SK-N-SH (cell line): Measurements from ENCODE around the gene ZRANB3. TPM values are rescaled to one million over a fixed set of nuclear protein-coding genes. Genes with fewer than 3 reads are reported as not detected.

Experiments used
- CTCF ChIA-PET: fragments of 300-600, 350-600 bp; formaldehyde crosslinking; extraction: SDS; loops from one replicate; lab custom pipeline; 2021; lab: Yijun Ruan, JAX
- POLR2A ChIA-PET: fragments of 350-600 bp; sonication (Branson Sonifier 250); formaldehyde crosslinking; extraction: SDS; loops from one replicate; lab custom pipeline; 2020; ENCODE audit warnings: antibody characterized with exemption, inconsistent platforms; lab: Yijun Ruan, JAX
- DNase-seq: peaks from one replicate; pipeline ENCODE4 v3.0.0; 2012
- H2AFZ ChIP-seq: fragments of 200-600 bp; sonication (generic); 2 replicates; pipeline ENCODE4 v1.8.1; 2016; ENCODE audit warnings: antibody characterized with exemption, mild to moderate bottlenecking, low read depth
- H3F3A ChIP-seq: fragments of 200-600 bp; sonication (generic); replicated peaks from 2 replicates; pipeline ENCODE3; 2016; ENCODE audit warnings: antibody characterized with exemption, mild to moderate bottlenecking; ENCODE audit not compliant: insufficient read depth
- H3K27ac ChIP-seq, 2 experiments: fragments of 200-500 bp in 1 of 2; fragments of 200-600 bp in 1 of 2; sonication (Bioruptor generic) in 1 of 2; sonication (generic), shearing (Covaris generic) in 1 of 2; 2 replicates each; pipeline versions ENCODE4 v1.5.1 to v1.6.1; 2014 to 2016; ENCODE audit warnings: low read depth in 2 of 2, inconsistent platforms in 1 of 2, low read length in 1 of 2, mild to moderate bottlenecking in 1 of 2, mixed read lengths in 1 of 2
- H3K27me3 ChIP-seq: fragments of 200-600 bp; sonication (generic), shearing (Covaris generic); 2 replicates; pipeline ENCODE4 v1.6.1; 2016; ENCODE audit warnings: mixed run types; ENCODE audit not compliant: insufficient read depth
- H3K36me3 ChIP-seq, 2 experiments: fragments of 200-500 bp in 1 of 2; fragments of 200-600 bp in 1 of 2; sonication (Bioruptor generic) in 1 of 2; sonication (generic) in 1 of 2; replicated peaks in 1 of 2; 2 replicates each; pipeline versions ENCODE3 to v1.5.1; 2014 to 2016; ENCODE audit warnings: low read length in 1 of 2, mild to moderate bottlenecking in 1 of 2; ENCODE audit not compliant: insufficient read depth in 2 of 2, control insufficient read depth in 1 of 2
- H3K4me1 ChIP-seq, 2 experiments: fragments of 200-500 bp in 1 of 2; fragments of 200-600 bp in 1 of 2; sonication (Bioruptor generic) in 1 of 2; sonication (generic), shearing (Covaris generic) in 1 of 2; 2 replicates each; pipeline versions ENCODE4 v1.5.1 to v1.6.1; 2014 to 2016; ENCODE audit warnings: low read depth in 1 of 2, low read length in 1 of 2, mixed run types in 1 of 2; ENCODE audit not compliant: insufficient read depth in 2 of 2, control insufficient read depth in 1 of 2
- H3K4me2 ChIP-seq: fragments of 200-600 bp; sonication (generic), shearing (Covaris generic); 2 replicates; pipeline ENCODE4 v1.6.1; 2017; ENCODE audit warnings: mixed run types
- H3K4me3 ChIP-seq, 2 experiments: fragments of 200-500 bp in 1 of 2; fragments of 200-600 bp in 1 of 2; sonication (Bioruptor generic) in 1 of 2; sonication (generic), shearing (Covaris generic) in 1 of 2; 2 replicates each; pipeline versions ENCODE4 v1.5.1 to v1.8.1; 2014 to 2016; ENCODE audit warnings: low read depth in 2 of 2, inconsistent platforms in 1 of 2, low read length in 1 of 2, mild to moderate bottlenecking in 1 of 2, mixed read lengths in 1 of 2, moderate library complexity in 1 of 2
- H3K79me2 ChIP-seq: fragments of 200-600 bp; sonication (generic); 2 replicates; pipeline ENCODE4 v1.8.1; 2017; ENCODE audit warnings: mild to moderate bottlenecking; ENCODE audit not compliant: insufficient read depth
- H3K9ac ChIP-seq: fragments of 200-600 bp; sonication (generic); 2 replicates; pipeline ENCODE4 v1.6.1; 2017; ENCODE audit warnings: mixed run types
- H3K9me2 ChIP-seq: fragments of 200-600 bp; sonication (generic); 2 replicates; pipeline ENCODE4 v1.6.1; 2017; ENCODE audit warnings: mixed run types
- H3K9me3 ChIP-seq: fragments of 200-600 bp; sonication (generic); 2 replicates; pipeline ENCODE4 v1.6.1; 2017; ENCODE audit warnings: mixed run types, mild to moderate bottlenecking, moderate library complexity
- H4K20me1 ChIP-seq: fragments of 200-600 bp; sonication (generic); 2 replicates; pipeline ENCODE4 v1.6.1; 2017; ENCODE audit warnings: mild to moderate bottlenecking, mixed run types; ENCODE audit not compliant: insufficient read depth
- CHD2 ChIP-seq: fragments of 150-350 bp; IDR thresholded peaks from 2 replicates; pipeline ENCODE4 v1.6.1; 2018; ENCODE audit warnings: low read length; ENCODE audit not compliant: partially characterized antibody
- FOSL2 ChIP-seq: IDR thresholded peaks from 2 replicates; pipeline ENCODE4 v1.4.0; 2012; ENCODE audit warnings: low read depth, mild to moderate bottlenecking, moderate library complexity, borderline replicate concordance
- FOXJ3 ChIP-seq: sonication (generic); formaldehyde crosslinking; IDR thresholded peaks from 2 replicates; pipeline ENCODE4 v1.5.1; 2020; ENCODE audit warnings: mild to moderate bottlenecking, missing genetic modification reagents
- FOXM1 ChIP-seq: IDR thresholded peaks from 2 replicates; pipeline ENCODE4 v1.4.0; 2012; ENCODE audit warnings: low read depth, mild to moderate bottlenecking
- NFIC ChIP-seq: IDR thresholded peaks from 2 replicates; pipeline ENCODE4 v1.4.0; 2012; ENCODE audit warnings: borderline replicate concordance
- TAF1 ChIP-seq: IDR thresholded peaks from 2 replicates; pipeline ENCODE4 v1.6.1; 2012; ENCODE audit warnings: low read depth, mild to moderate bottlenecking, low read length, moderate library complexity, borderline replicate concordance
- TEAD4 ChIP-seq: IDR thresholded peaks from 2 replicates; pipeline ENCODE4 v1.4.0; 2012; ENCODE audit warnings: mild to moderate bottlenecking, borderline replicate concordance; ENCODE audit not compliant: insufficient read depth
- WGBS: methylation state at CpG from one replicate; pipeline ENCODE4 v1.1.6; 2017; ENCODE audit warnings: low lambda C conversion rate; 5-methylcytosine and 5-hydroxymethylcytosine counted together
- polyA plus RNA-seq, 3 experiments: library from polyadenylated mRNA; depleted of rRNA; stranded (reverse); fragments of >200 nt; gene quantifications; 2 replicates each; pipeline ENCODE4 v1.2.3, GENCODE V29; 2012
- TF ChIP-seq, protein P1 (sequence below): IDR thresholded peaks from 2 replicates; pipeline ENCODE4; 2012
- TF ChIP-seq, protein P2 (sequence below): fragments of 150-350 bp; IDR thresholded peaks from 2 replicates; pipeline ENCODE4 v1.6.1; 2017; ENCODE audit warnings: antibody characterized with exemption, low read length, low read depth, borderline replicate concordance
- TF ChIP-seq, protein P3 (sequence below): IDR thresholded peaks from 2 replicates; pipeline ENCODE4 v1.6.1; 2012; ENCODE audit warnings: mild to moderate bottlenecking, low read depth, low read length, moderate library complexity

Gene ZRANB3
- polyA plus RNA-seq, 1 of the 3 experiments (the other 2 are of a cell fraction): 4.1 TPM

DNA sequence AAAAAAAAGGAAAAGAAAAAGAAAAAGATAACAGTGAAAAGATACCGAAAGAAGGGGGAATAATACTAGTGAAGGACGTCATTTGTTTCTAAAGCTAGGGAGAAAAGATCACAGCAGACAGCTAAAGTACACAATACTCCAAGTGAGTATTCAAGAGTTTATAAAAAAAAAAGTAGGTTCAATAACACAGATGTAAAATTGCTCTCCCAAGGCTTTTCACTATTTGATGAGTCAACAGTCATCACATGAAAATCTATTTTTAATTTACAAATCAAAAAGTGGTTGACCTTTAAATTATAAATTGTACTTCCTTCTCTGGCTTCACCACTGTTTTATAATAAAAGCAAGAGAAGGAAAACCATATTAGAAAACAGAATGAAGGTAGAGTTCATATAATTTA, 144.0 kb downstream of the ZRANB3 start:
- Histone ChIP-seq H4K20me1 (no peaks in the 10 kb centered on the region), H2AFZ (no peak overlapping the region), H3K9me2 (no peaks in the 10 kb centered on the region), H3K27me3 (no peaks in the 10 kb centered on the region), H3K4me3 (no peak overlapping the region), H3K4me1 (no peaks in the 10 kb centered on the region), H3K36me3 (no peaks in the 10 kb centered on the region), H3K27ac (no peak overlapping the region), H3F3A (peaks cover 4% of the 10 kb centered on the region), H3K9ac (no peak overlapping the region), H3K79me2 (no peaks in the 10 kb centered on the region), H3K4me2 (no peak overlapping the region), H3K9me3 (no peaks in the 10 kb centered on the region)
- no peak for DNase-seq
- TF ChIP-seq CHD2: no peak
- 88% methylated on average over 2 of the region's 2 CpGs for WGBS
- POLR2A ChIA-PET: no interaction called here
- CTCF ChIA-PET: no interaction called here

DNA sequence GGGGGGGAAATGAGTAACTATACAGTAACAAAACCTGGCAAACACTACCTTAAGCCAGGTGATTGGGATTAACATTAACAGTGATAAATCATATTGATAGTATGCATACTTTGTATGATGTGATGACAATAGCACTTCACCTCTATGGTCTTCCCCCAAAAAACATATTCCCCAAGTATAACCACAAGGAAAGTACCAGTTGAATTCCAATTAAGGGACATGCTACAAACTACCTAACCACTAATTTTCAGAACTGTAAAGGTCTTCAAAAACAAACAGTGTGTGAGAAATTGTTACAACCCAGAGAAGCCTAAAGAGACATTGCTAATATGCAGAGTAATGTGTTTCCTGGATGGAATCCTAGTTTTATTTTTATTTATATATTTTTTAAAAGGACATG, 152.4 kb downstream of the ZRANB3 start:
- no peaks in the 10 kb centered on the region for H3K27me3 ChIP-seq
- no peak overlapping the region for H3K4me2 ChIP-seq
- no peak overlapping the region for H2AFZ ChIP-seq
- no peak for DNase-seq
- no peaks in the 10 kb centered on the region for H3K9me3 ChIP-seq
- no peaks in the 10 kb centered on the region for H3K4me1 ChIP-seq
- no peak overlapping the region for H3K9ac ChIP-seq
- no peaks in the 10 kb centered on the region for H3K36me3 ChIP-seq
- POLR2A ChIA-PET: no interaction called here
- no peaks in the 10 kb centered on the region for H3K9me2 ChIP-seq
- no peaks in the 10 kb centered on the region for H3F3A ChIP-seq
- H3K79me2 ChIP-seq: no peaks in the 10 kb centered on the region
- no peaks in the 10 kb centered on the region for H4K20me1 ChIP-seq
- H3K4me3 ChIP-seq: no peak overlapping the region
- no peak overlapping the region for H3K27ac ChIP-seq
- CTCF ChIA-PET: no interaction called here
- TF ChIP-seq TEAD4 (no peak), CHD2 (no peak), FOSL2 (no peak), NFIC (no peak), TAF1 (no peak), FOXJ3 (no peak), FOXM1 (no peak)
- TF ChIP-seq, protein P1, sequence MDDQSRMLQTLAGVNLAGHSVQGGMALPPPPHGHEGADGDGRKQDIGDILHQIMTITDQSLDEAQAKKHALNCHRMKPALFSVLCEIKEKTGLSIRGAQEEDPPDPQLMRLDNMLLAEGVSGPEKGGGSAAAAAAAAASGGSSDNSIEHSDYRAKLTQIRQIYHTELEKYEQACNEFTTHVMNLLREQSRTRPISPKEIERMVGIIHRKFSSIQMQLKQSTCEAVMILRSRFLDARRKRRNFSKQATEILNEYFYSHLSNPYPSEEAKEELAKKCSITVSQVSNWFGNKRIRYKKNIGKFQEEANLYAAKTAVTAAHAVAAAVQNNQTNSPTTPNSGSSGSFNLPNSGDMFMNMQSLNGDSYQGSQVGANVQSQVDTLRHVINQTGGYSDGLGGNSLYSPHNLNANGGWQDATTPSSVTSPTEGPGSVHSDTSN: no peak
- TF ChIP-seq, protein P2, sequence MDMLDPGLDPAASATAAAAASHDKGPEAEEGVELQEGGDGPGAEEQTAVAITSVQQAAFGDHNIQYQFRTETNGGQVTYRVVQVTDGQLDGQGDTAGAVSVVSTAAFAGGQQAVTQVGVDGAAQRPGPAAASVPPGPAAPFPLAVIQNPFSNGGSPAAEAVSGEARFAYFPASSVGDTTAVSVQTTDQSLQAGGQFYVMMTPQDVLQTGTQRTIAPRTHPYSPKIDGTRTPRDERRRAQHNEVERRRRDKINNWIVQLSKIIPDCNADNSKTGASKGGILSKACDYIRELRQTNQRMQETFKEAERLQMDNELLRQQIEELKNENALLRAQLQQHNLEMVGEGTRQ: no peak
- TF ChIP-seq, protein P3, sequence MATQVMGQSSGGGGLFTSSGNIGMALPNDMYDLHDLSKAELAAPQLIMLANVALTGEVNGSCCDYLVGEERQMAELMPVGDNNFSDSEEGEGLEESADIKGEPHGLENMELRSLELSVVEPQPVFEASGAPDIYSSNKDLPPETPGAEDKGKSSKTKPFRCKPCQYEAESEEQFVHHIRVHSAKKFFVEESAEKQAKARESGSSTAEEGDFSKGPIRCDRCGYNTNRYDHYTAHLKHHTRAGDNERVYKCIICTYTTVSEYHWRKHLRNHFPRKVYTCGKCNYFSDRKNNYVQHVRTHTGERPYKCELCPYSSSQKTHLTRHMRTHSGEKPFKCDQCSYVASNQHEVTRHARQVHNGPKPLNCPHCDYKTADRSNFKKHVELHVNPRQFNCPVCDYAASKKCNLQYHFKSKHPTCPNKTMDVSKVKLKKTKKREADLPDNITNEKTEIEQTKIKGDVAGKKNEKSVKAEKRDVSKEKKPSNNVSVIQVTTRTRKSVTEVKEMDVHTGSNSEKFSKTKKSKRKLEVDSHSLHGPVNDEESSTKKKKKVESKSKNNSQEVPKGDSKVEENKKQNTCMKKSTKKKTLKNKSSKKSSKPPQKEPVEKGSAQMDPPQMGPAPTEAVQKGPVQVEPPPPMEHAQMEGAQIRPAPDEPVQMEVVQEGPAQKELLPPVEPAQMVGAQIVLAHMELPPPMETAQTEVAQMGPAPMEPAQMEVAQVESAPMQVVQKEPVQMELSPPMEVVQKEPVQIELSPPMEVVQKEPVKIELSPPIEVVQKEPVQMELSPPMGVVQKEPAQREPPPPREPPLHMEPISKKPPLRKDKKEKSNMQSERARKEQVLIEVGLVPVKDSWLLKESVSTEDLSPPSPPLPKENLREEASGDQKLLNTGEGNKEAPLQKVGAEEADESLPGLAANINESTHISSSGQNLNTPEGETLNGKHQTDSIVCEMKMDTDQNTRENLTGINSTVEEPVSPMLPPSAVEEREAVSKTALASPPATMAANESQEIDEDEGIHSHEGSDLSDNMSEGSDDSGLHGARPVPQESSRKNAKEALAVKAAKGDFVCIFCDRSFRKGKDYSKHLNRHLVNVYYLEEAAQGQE: no peak
